CD4-positive, alpha-beta T cell treated with Interleukin-6 at 100 ng/mL for 8 hours (primary cell): ENCODE data around the gene ATAD3C.
"Not testable (repeated sequence)": the region's sequence is repeated elsewhere in the genome, so short reads cannot be mapped to it uniquely, and the experiment has no call there.

Experiments
- DNase-seq: peaks from one replicate; pipeline ENCODE4 v3.0.0-alpha.2; 2020; ENCODE audit warnings: mixed read lengths, low spot score

The ATAD3C gene, protein sequence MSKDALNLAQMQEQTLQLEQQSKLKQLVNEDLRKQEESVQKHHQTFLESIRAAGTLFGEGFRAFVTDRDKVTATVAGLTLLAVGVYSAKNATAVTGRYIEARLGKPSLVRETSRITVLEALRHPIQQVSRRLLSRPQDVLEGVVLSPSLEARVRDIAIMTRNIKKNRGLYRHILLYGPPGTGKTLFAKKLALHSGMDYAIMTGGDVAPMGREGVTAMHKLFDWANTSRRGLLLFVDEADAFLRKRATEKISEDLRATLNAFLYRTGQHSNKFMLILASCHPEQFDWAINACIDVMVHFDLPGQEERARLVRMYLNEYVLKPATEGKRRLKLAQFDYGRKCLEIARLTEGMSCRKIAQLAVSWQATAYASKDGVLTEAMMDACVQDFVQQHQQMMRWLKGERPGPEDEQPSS

DNA sequence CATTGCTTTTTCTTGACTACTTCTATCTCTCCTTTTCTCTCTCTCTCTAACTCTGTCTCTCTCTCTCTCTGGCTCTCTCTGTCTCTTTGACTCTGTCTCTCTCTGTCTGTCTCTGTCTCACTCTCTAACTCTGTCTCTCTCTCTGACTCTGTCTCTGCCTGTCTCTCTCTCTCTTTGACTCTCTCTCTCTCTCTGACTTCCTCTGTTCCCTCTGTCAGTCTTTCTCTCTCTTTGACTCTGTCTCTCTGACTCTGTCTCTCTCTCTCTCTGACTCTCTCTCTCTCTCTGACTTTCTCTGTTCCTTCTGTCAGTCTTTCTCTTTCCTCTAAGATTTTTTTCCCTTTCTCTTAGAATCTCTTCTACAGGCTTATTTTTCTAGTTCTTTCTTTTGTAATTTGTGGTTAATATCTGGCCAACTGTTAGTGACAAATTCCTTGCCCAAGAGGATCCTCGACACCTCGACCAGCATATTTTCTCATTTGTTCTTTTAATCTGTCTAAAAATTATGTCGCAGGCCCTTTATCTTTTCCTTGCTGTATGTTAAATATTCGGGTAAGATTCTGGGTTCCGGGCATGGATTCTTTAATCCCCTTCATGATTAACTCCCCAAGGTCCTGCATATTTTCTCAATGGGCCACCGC is at the start of gene ATAD3C:
Gene ATAD3C, plus strand, starts transcription at position 591 of the 641 bp plus-strand sequence. CDS start 995 bp downstream, outside the sequence.
- no peak for DNase-seq

DNA sequence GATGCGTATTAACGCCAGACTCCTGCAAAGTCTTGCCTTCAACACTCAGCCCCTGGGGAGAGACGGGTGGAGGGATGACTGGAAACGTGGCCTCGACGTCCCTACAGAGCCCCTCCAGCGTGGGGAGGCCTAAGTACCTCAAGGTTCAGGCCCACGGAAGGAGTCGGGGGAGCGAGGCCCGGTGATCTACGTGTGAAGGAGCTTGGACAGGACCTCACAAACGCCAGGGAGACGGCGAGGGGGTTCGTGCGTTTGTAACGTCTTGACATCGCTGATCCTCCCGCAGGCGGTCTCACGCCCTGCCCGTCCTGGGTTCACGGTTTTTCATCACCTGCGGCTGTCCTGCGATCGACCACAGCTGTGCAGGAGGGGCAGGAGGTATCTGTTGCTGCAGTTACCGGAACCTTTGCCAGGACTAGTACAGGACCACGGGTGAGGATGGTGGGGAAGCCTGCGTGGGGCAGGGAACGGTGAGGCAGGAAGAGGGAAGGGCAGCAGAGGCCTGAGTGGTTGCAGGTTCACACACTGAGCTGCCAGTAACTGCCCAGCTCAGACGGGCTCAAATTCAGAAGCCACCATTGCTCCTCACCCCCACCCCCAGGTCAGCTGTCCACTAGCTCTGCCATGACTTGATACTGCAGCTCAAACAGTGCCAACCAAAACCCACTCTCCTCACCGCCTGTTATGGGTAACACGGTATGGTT is 49.5 kb upstream of the ATAD3C start:
- no peak for DNase-seq

DNA sequence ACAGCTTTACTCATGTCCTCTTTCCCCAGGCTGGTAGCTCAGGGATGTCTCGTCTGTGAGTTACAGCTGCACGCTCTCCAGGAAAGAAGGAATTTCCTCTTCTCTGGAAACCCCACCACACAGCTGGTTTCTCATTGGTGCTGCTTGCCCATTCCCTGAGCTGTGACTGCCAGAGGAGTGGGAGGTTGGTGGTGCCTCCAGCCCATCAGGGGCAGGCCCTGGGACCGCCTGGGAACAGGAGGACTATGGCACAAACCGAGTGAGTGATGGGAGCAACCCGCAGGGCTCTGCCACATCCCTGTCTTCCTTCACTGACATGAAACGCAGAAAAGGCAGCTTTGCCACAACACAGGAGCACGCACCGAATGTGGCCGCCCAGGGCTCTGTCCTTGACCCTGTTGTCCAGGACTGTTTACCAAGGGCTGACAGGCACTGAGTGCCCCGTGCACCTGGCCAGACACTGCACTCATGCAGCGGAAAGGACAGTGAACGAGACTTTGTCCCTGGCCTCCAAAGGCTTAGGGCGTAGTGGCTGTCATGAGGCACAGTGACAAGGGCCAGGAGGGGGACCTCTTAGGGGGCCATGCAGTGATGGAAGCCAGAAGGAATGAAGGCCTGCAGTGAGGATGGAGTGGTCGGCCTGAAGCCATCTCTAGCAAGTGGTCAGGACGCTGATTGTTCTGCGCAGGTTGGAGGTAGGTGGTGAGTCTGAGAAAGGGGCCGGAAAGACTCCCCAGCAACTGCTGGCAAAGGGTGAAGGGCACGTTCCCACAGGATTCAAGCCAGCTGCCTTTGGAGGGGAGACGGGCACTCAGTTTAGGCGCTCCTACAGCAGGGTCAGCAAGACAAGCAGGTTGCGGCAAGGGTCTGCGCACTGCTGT is 48.7 kb upstream of the ATAD3C start:
- DNase-seq = no peak

DNA sequence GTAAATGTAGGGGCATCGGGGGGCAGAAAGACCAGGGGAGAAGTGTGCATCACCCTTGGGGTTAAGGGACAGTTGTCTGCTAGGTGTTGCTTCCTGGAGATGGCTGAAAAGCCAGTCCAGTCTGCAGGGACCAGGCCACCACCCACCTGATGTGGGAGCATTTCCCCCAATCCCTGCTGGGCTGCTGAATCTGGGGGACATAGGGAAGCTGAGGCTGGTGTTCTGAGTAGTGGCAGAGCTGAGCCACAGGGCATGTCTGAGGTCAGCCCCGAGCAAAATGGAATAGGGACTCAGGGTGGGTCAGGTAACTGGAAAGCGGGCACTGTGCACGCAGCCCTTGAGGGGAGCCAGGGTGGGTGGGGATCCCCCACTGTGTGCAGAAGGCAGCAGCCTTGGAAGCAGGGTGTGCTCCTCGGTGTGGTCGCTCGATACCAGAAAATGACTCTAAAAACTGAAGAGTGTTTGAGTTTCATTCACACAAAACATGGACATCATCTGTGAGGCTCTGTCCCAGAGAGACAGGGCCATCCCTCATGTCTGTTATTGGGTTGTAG is 48.0 kb upstream of the ATAD3C start:
- no peak for DNase-seq

DNA sequence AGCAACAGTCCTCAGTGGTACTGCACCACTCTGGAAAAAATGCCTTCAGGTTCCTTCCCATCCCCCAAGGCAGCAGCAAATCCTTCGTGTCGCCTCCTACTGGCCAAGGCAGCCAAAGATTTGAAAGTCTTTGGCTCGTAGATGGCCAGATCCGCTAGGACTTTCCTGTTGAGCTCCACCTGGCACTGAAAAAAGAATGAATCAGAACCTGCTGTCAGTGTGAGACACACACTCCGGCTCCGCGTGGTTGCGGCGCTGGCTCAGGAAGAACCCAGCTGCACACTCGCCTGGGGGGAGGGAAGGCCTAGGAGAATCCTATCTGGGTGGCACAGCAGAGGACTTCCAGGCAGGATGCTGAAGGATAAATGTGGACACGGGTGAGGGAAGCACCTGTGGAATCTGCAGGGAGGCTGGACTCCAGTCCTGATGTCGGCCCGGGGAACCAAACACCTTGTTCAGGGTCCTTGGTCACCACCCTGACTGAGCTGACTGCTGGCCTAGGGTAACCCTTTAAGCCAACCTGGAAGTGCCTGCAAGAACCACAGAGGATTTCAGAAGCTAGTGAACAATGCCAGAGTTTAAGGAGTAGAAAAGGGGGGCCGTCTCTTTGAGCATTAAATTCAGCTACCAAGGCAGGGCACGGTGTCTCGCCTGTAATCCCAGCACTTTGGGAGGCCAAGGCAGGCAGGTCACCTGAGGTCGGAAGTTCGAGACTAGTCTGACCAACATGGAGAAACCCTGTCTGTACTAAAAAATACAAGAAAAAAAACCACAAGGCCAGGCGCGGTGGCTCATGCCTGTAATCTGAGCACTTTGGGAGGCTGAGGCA is 47.2 kb upstream of the ATAD3C start:
- DNase-seq = no peak

DNA sequence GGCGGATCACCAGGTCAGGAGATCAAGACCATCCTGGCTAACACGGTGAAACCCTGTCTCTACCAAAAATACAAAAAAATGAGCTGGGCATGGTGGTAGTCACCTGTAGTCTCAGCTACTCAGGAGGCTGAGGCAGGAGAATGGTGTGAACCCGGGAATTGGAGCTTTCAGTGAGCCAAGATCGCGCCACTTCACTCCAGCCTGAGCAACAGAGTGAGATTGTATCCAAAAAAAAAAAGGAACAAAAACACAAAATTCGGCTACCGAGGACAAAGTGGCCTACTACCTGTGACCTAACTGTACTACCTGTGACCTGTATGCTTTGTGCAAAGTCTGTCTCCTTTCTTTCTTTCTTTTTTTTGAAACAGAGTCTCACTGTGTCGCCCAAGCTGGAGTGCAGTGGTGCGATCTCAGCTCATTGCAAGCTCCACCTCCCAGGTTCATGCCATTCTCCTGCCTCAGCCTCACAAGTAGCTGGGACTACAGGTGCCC is 46.5 kb upstream of the ATAD3C start:
- DNase-seq = not testable (repeated sequence)

DNA sequence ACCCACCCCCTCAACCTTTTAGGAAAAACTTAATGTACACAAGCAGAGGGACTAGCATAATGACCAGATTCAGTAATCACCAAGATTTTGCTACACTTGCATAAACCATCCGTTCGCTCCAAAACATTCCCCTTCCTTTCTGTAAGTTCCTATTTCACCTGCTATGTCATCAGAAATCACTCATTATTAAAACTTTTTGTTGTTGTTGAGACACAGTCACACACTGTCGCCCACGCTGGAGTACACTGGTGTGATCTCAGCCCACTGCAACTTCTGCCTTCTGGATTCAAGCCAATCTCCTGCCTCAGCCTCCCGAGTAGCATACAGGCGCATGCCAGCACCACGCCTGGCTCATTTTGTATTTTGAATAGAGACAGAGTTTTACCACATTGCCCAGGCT is 45.8 kb upstream of the ATAD3C start:
- no peak for DNase-seq

DNA sequence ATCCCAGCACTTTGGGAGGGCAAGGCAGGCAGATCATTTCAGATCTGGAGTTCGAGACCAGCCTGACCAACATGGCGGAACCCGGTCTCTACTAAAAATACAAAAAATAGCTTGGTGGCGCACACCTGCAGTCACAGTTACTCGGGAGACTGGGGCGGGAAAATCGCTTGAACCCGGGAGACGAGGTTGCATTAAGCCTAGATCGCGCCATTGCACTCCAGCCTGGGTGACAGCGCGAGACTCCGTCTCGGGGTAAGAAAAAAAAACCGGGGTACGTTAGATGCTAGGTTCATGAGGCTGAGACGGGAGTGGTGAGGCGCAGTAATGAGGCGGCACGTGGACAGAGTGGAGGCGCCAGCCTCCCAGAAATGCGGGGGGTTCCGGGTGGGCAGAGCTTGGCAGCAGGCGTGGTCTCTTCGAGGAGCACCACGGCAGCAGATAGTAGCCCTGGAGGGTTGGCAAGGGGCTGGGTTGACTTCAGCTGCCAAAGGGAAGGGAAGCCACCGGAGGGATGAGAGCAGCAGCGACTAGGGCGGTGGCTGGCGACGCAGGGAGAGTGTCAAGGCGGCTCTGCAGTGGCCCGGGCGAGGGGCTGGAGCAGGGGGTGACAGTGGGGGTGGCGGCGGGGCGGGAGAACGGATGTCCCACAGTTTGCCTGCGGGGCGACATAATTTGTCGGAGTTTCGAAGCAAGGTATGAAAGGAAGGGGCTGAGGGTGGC is 43.2 kb upstream of the ATAD3C start:
- no peak for DNase-seq

DNA sequence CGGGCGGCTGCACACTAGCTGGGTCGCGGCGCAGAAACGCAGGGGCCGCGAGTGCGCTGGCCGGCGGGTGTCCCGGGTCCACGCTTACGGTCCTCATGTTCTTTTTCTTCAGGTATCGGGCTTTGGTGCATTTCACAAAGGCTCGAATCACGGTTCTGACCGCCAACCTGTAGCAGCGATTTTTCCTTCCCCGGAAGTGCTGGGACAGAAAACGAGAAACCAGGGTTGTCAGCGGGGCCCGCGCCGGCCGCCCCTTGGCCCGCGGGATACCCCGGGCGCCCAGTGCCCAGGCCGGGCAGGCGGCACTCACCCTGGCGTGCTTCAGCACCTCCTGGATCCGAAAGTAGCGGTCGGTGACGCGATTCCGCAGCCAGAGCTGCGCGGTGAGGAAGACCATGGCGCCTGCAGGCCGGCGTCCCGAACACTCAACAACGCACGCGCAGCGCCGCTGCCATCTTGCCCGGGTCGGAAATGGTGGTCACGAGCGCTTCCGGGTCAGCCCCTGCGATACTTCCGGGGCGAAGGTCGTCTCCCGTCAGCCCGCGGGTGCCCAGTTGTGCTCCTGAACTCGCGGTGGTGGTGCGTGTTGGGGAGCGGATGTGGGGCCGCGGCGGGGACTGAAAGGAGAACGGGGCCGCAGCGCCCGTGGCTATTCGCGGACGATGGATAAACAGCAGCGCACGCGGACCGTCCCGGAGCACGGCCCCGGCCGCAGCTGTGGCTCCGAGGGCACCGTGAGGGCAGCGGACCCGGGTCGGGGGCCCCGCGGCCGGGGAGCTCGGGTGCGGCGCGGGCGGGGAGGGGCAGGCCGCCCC is 42.5 kb upstream of the ATAD3C start, which contains the start of gene MRPL20:
Gene MRPL20, minus strand, starts transcription at position 473 of the 815 bp plus-strand sequence. Its CDS starts 76 bp downstream, at position 397.
- peak; percentile 95 for DNase-seq

DNA sequence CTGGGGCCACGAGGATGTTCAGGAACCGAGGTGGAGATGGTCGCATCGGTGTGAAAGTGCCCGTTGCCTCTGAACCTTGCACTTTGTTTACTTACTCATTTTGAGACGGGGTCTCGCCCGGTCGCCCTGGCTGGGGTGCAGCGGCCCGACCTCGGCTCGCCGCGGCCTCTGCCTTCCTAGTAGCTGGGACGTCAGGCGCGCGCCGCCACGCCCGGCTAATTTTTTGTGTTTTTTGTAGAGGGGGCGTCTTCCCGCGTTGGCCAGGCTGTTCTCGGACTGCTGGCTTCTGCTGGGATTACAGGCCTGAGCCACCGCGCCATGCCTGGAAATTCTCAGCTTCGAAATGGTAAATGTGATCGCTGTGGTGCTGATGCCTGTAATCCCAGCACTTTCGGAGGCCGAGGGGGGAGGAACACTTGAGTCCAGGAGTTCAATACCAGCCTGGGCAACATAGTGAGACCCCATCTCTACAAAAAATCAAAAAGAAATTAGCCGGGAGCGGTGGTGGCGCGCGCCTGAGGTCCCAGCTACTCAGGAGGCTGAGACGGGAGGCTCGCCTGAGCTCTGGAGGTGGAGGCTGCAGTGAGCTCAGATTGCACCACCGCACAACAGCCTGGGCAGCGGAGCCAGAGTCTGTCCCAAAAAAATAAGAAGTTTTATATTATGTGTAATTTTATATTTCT is 41.7 kb upstream of the ATAD3C start:
- DNase-seq = no peak

DNA sequence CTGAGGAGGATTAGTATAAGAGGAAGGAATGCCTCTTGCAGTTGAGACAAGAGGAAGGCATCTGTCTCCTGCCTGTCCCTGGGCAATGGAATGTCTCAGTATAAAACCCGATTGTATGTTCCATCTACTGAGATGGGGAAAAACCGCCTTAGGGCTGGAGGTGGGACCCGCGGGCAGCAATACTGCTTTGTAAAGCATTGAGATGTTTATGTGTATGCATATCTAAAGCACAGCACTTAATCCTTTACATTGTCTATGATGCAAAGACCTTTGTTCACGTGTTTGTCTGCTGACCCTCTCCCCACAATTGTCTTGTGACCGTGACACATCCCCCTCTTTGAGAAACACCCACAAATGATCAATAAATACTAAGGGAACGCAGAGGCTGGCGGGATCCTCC is 39.3 kb upstream of the ATAD3C start:
- not testable (repeated sequence) for DNase-seq

DNA sequence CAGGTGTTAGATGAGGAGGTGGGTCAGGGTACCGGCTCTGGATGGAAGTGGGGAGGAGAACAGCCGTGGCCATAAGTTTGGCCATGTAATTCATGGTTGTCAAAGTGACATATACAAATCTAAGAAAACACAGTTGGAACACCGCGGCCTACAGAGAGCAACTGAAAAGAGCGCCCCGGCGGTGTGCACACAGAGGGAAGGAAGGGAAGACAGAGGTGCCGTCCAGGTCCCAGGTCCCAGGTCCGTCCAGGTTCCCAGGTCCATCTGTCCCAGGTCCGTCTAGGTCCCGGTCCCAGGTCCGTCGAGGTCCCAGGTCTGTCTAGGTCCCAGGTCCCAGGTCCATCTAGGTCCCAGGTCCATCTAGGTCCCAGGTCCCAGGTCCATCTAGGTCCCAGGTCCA is 37.9 kb upstream of the ATAD3C start:
- DNase-seq = no peak

DNA sequence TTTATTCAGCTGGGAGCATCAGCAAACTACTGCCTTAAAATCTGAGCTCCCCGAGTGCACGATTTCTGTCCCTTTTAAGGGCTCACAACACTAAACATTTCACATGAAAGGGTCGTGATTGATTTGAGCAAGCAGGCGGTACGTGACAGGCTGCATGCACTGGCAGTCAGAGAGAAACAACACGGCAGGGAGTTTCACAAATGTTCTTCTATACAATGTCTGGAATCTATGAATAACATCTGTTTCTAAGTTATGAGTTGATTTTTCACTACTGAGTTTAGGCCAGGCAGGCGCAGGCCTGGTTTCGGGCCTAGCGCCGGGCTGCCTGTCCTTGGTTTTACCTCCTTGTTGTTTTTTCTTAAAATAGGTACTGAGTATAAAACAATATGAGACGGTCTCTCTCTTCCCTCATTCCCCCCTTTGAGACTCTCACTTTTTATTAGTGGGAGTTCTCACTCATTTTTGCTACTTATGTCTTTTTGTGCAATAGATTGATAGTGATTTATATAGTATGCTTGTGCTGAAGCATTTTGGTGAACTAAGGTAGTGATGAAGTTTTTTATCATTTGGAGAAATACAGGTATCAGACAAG is 37.1 kb upstream of the ATAD3C start:
- DNase-seq = not testable (repeated sequence)

DNA sequence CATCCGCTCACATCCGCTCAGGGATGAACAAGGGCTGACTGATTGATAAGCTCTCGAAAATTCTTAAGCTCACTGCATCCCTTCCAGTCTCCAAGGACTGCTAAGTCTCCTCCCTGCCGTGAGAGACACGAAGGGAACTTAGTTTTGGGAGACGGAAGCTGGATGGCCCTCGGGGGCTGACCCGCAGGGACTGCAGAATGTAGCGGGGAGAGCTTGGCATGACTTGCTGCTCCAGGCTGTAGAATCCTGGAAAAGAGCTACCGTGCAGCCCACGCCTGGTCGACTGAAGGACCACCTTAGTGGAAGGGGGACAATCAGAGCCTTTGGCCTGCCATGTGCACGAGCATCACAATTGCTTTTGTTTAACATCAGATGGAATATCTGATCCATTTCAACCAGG is 33.7 kb upstream of the ATAD3C start:
- DNase-seq = no peak

DNA sequence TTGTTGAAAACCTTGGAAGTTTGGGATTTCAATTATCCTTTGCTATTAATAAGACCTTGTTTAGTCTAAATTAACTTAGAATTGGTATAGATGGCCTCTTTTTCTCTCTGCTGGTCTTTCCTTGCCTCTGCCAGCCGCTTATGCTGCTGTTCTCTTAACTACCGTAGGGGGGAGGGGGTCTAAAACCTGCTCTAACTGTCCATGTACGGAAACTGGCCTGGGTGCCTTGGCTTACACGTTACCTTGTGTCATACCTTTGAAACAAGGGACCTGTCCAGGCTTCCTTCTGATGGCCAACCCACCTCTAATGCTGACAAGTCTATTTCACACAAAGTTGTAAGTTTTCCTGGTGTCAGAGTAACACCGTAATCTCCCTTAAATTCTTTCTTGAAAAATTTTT is 32.1 kb upstream of the ATAD3C start:
- DNase-seq = not testable (repeated sequence)

DNA sequence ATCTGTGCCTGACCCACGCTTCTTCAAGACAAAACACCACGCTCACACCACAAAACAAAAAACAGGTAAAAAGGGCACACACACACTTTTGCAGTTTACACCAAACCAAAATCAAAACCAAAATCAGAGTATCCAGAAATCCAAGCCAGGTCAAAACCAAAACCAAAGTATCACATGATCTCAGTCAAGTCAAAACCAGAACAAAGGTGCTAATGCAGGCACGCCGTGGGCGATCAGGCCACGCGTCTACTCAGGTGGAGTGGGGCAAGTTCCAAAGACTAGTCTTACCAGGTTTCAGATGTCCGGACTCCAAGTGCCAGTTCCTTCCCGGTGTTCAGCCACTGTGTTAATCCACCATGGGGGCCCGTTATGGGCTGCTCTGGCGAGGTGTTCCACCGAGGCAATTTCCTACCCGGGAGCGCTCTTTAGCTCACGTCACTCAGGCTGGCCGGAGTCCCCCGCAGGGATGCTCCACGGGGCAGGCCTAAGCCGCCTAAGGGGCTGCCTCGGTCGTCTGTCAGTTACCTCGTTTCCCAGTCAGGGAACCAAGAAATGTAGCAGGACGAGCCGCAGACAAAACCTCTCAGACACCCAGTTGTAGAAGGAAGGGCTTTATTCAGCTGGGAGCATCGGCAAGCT is 31.5 kb upstream of the ATAD3C start:
- DNase-seq = not testable (repeated sequence)
